Subcutaneous adipose tissue (tissue), 4 donors: ENCODE measurements around the gene TMEM175. TPM values are rescaled to one million over a fixed set of nuclear protein-coding genes. Genes with fewer than 3 reads are reported as not detected.

Experiments
- CTCF ChIP-seq: fragments of 450-650 bp; IDR thresholded peaks from one replicate; pipeline ENCODE4 v1.5.1; 2016; ENCODE audit warnings: low read depth, mild to moderate bottlenecking, control low read depth, antibody characterized with exemption, moderate library complexity
- total RNA-seq, 4 donors: library from RNA; depleted of rRNA; stranded (reverse); fragments of >200 nt; gene quantifications; one replicate each; pipeline ENCODE4 v1.1.0, GENCODE V29; 2016

The TMEM175 gene
- total RNA-seq, 4 donors from 2014 or later = 18.5 to 38.1 (median 21.4) TPM

DNA sequence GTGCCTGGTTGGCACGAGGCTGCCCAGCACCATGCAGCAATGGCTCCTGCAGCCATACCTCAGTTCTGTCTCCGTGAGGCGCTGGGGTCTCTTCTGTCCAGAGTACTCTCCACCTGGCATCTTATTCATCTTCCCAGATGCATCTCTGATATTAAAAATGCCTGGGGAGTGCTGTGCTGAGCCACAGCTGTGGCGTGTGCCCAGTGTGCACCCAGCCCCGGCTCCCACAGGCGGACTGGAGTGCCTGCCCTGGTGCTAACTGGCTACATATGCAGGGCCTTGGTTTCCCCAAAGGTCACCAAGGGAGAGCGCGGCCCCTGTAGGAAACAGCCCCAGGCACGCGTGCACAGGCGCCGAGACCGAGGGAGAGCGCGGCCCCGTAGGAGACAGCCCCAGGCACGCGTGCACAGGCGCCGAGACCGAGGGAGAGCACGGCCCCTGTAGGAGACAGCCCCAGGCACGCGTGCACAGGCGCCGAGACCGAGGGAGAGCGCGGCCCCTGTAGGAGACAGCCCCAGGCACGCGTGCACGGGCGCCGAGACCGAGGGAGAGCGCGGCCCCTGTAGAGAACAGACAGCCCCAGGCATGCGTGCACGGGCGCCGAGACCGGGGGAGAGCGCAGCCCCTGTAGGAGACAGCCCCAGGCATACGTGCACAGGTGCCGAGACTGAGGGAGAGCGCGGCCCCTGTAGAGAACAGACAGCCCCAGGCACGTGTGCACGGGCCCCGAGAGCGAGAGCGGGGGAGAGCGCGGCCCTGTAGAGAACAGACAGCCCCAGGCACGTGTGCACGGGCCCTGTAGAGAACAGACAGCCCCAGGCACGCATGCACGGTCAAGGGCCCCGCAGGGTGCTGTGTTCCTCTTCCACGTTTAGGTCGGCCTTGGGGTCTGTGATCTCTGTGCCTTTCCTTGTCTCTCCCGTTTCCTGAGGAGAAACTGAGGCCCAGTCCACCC is 14.5 kb downstream of the TMEM175 start:
- no peak for TF ChIP-seq CTCF

- no peak for TF ChIP-seq CTCF
Observed at GRCh38 chr4:947491-947971, 15.3 kb downstream of the TMEM175 start.

GRCh38 chr4:948101-948935 is 16.1 kb downstream of the TMEM175 start:
- no peak for TF ChIP-seq CTCF

DNA sequence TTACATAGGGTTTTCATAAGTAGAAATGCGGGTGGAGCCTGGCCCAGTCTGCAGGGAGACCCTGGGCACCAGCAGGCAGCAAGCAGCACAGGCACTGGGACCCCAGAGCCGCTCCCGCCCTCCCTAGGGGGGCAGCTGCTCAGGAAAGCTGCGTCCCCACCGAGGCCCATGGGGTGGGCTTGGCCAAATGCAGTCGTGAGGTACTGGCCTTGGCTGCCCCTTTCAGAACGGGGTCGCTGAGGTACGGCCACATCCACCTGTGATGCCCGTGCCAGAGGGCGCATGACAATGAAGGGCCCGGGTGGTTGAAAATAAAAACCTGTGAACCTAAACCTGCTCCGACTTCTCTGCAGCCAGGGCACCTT is 16.7 kb downstream of the TMEM175 start:
- no peak for TF ChIP-seq CTCF

DNA sequence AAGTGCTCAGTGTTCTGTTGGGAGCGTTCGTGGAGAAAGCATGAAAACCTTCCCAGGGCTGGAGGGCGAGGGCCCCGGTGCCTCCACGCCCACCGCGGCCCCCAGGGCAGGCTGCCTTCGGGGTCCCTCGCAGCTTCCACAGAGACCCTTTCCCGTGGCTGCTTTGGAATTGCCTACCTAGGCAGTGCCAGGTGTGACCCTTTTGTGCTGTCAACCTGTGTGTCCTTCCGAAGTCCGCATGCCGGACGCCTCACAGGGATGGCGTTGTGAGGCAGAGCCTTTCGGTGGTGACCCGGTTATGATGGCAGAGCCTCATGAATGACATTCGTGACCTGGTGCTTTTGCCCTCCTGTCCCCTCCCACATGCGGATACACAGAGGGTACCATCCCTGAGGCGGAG is 17.4 kb downstream of the TMEM175 start:
- no peak for TF ChIP-seq CTCF

- TF ChIP-seq CTCF = no peak
Observed at GRCh38 chr4:950136-951020, 18.1 kb downstream of the TMEM175 start.
